NCI-H82 treated with DMSO at 0.1 percent for 48 hours (cell line): ENCODE results near the gene SLC7A5.
"Not testable (repeated sequence)": the region's sequence is repeated elsewhere in the genome, so short reads cannot be mapped to it uniquely, and the experiment has no call there.

Experiments
- DNase-seq: peaks from one replicate; lab custom pipeline; 2025; ENCODE audit not compliant: unreplicated experiment; lab: John Stamatoyannopoulos, UW

SLC7A5 gene

GRCh38 chr16:87889762-87890161 is 20.5 kb upstream of the SLC7A5 start:
- not testable (repeated sequence) for DNase-seq

- not testable (repeated sequence) for DNase-seq
Observed at GRCh38 chr16:87888346-87888745, 19.0 kb upstream of the SLC7A5 start.

DNA sequence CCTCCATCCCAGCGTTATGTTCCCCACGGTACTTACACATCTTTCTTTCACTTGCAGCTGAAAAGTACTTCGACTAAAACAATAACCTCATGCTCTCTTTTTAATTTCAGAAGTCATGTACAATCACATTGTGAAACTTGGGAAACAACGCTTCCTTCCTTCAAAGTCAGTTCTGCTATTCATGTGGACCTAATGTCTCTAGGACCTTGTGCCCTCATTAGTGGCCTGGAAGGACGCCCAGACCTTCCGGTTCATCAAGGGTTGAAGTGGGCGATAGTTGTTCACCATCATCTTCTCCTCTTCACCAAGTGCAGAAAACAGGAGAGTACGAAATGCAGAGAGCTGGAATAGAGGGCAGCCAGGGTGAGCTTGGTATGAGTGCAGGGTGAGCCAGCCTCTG is 18.6 kb upstream of the SLC7A5 start:
- not testable (repeated sequence) for DNase-seq

- DNase-seq, result not testable (repeated sequence)
Observed at GRCh38 chr16:87885371-87885967, 16.2 kb upstream of the SLC7A5 start.

DNA sequence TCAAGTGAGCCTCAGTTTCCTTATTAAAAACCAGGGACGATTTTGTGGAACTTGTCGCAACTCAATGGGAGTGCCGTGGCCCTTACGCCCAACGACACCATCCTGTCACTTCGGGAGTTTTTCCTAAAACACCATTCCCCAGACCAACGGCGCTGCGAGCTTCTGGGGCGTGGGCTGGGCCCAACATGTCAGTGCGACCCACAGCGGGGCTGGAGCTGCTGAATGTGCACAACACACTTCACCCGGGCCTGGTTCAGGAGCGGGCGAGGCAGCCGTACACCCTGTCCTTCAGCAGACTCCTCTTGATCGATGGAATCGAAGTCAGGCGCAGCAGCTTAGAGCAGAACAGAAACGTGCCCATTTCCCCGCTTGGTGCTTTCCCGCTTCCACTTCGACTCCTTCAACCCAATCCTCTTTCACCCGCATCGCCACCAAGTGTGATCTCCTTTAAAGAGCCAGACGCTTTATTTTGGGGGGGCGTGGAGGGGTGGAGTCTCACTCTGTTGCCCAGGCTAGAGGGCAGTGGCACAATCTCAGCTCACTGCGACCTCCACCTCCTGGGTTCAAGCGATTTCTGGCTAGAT is 13.2 kb upstream of the SLC7A5 start:
- no peak for DNase-seq

DNA sequence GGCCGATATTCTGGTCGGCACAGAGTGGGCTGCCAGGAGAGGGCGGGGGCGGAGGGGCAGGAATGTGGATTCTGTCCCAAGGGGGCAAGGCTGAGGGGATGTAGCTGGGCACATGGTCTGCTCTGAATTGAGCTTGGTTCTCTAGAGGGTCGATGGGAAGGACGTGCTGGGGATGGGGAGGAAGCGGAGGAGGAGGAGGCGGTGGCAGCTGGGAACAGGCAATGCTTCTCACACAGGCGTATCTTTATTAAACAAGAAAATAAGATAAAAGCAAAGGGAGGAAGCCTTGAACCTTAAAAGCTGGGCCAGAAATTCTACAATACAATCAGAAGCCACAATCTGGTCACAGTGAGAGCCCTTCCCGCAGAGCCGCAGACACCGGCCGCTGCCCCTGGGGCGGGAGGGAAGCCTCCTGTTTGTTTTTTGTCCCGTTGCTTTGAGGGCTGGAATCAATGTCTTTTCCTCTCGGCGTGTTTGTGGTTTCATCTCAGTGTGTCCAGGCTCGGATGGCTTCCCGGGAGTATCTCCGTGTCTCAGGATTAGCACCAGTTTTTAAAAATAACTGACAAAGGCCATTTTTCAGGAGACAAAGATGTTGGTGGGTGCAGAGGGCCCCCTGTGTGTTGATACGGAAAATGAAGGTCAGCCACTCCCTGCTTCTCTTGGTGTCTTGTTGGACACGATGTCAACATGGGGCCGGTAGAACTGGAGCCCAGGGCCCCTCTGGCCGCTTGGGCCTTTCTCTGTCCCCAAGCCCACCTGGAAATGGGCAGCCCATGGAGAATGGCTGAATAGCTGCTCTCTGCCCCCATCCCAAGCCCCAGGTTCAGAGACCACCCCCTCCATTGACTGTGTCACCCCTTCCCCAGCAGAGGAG is 12.3 kb upstream of the SLC7A5 start:
- no peak for DNase-seq

DNA sequence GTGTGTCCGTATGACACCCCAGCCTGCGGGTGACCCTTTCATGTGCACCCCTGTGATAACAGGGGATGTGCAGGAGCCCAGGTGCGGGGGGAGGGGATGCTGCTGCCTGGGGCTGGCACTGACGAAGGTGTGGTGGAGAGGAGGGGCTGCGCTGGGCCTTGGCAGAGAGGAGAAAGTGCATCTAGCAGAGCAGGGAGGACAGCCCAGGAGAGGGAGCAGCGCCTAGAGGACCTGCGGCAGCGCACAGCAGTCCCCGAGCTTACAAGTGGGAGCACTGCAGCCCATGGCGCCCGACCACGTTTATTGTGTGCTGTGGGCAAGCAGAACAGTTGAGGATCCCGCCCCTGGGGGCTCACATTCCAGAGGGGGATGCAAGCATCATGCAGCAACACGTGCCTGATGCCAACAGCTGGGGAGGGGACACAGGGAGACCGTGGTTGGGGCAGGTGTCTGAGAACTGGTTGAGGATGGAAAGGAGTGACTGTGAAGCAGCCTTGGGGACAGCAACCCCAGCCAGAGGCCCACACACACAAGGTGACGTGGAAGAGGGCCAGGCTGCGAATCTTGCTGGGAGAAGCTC is 10.9 kb upstream of the SLC7A5 start:
- DNase-seq, result no peak

DNA sequence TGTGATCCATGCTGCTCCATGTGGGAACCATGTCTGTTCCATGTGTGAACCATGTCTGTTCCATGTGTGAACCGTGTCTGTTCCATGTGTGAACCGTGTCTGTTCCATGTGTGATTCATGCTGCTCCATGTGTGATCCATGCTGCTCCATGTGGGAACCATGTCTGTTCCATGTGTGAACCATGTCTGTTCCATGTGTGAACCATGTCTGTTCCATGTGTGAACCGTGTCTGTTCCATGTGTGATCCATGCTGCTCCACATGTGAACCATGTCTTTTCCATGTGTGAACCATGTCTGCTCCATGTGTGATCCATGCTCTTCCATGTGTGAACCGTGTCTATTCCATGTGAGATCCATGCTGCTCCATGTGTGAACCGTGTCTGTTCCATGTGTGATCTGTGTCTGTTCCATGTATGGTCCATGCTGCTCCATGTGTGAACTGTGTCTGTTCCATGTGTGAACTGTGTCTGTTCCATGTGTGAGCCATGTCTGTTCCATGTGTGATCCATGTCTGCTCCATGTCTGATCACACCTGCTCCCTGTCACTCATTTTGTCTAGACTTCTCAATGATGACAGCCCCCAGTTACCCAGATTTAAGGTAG is 10.2 kb upstream of the SLC7A5 start:
- DNase-seq, result not testable (repeated sequence)

DNA sequence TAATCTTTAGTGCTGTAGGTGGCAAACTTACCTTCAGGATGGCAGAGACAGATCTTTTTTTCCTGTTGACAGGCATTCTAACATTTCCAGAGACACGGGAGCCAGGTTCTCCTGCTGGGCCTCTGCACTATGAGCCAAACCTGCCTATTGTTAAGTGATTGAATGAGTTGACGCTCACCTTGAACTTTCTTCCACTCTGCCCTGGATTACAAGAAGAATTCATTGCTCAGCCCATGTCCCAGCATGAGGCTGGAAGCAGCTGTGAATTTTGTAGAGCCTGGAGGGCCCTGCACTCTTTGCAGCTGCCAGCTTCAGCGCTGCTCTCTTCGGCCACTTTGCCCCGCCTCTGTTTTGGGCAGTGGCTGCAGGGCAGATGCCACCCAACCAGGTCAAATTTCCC is 9.4 kb upstream of the SLC7A5 start:
- DNase-seq, result no peak

GRCh38 chr16:87877942-87878507 is 8.7 kb upstream of the SLC7A5 start:
- no peak for DNase-seq

- no peak for DNase-seq
Observed at GRCh38 chr16:87874639-87875427, 5.5 kb upstream of the SLC7A5 start.

GRCh38 chr16:87870418-87871291 is 1.3 kb upstream of the SLC7A5 start:
- not testable (repeated sequence) for DNase-seq

DNA sequence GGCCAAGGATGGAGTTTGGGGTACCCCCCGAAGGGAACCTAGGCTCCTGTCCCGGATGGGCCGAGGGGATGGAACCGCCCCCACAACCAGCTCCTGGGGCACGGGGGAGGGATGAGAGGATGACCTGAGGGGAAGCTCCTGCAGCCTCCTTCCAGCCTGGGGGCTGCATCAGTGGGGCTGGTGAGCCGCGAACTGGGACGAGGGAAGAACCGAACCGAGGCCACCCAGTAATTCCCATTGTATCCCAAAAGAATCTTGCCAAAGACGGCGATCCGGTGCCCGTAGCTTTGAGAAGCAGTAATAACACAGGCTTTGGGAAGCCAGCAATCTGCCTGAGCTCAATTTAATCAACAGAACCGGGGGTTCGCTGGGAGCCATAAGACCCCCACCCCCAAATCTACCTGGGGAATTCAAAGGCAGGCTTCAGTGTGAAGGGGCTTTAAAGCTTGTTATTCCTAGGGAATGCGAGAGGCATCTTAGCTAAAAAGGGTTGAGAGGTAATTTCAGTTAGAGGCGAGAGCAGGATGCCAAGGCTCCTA is 641 bp upstream of the SLC7A5 start:
- not testable (repeated sequence) for DNase-seq

GRCh38 chr16:87868254-87869029 is 865 bp downstream of the SLC7A5 start:
- not testable (repeated sequence) for DNase-seq

- DNase-seq, result not testable (repeated sequence)
Observed at GRCh38 chr16:87865902-87866555, 3.3 kb downstream of the SLC7A5 start.

DNA sequence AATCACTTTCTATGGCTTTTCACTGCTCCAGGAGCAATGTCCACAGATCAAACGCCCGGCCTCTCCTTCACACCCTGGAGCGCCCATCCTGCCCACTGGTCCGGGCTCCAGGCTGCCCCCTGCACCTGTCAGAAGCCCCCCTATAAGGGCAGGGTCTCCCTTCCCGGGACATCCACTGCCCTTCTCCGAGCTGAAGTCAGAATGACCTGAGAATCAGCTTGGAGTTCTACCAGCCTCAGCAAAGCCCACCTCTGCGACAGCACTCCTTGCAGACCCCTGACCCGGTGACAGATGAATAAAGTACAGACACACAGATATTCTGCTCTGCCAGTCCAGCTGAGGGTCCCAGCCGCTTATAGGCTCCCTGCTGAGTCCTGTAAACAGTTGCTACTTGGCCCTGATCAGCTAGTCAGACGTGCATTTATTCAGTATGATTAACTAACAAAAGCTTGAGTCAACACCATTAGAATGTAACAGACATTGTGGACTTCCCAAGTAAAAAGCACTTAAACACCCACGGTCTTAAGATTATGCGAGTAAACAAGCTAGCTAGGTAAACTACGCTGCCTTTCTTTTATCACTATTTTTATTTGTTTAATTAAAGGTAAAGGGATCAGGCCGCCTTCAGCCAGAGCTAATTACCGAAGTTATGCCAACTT is 4.8 kb downstream of the SLC7A5 start:
- no peak for DNase-seq

GRCh38 chr16:87863327-87863635 is 6.0 kb downstream of the SLC7A5 start:
- DNase-seq, result not testable (repeated sequence)
